Keratinocyte (primary cell): ENCODE data around the gene SERP1. TPM values are rescaled to one million over a fixed set of nuclear protein-coding genes. Genes with fewer than 3 reads are reported as not detected.

Source experiments
- DNase-seq: peaks from one replicate; pipeline ENCODE4 v3.0.0-alpha.2; 2011; ENCODE audit warnings: low read depth, missing footprints, low spot score
- FAIRE-seq: peaks from 2 replicates; lab custom pipeline; 2011; peaks lifted over from hg19 to GRCh38; lab: Jason Lieb, UNC
- H2AFZ ChIP-seq: 2 replicates; pipeline ENCODE4 v1.6.0; 2012; ENCODE audit warnings: low read length, control low read depth, inconsistent platforms; ENCODE audit not compliant: control insufficient read depth
- H3K27ac ChIP-seq: 2 replicates; pipeline ENCODE4 v1.5.1; 2011; ENCODE audit warnings: low read length; ENCODE audit not compliant: control insufficient read depth, insufficient read depth
- H3K27me3 ChIP-seq: 3 replicates; pipeline ENCODE4 v1.6.0; 2011; ENCODE audit warnings: low read length; ENCODE audit not compliant: control insufficient read depth, insufficient read depth; ENCODE audit errors: extremely low read depth
- H3K36me3 ChIP-seq, 2 experiments: 2 replicates in 1 of 2; 3 replicates in 1 of 2; pipeline ENCODE4 v1.5.1; 2011; ENCODE audit warnings: low read length in 2 of 2, mild to moderate bottlenecking in 1 of 2; ENCODE audit not compliant: control insufficient read depth in 2 of 2, insufficient read depth in 2 of 2; ENCODE audit errors: extremely low read depth in 1 of 2
- H3K4me1 ChIP-seq: 3 replicates; pipeline ENCODE4 v1.5.1; 2011; ENCODE audit warnings: low read length; ENCODE audit not compliant: control insufficient read depth, insufficient read depth; ENCODE audit errors: extremely low read depth
- H3K4me2 ChIP-seq: 3 replicates; pipeline ENCODE4 v1.6.0; 2011; ENCODE audit warnings: low read depth, low read length; ENCODE audit not compliant: control insufficient read depth, insufficient read depth; ENCODE audit errors: extremely low read depth
- H3K4me3 ChIP-seq, 3 experiments: fragments of 200-600 bp in 1 of 3; sonication (generic) in 1 of 3; 2 replicates in 2 of 3; 3 replicates in 1 of 3; pipeline ENCODE4 v1.5.1; 2011 to 2016; ENCODE audit warnings: low read length in 3 of 3, mild to moderate bottlenecking in 3 of 3, control low read depth in 2 of 3, inconsistent platforms in 1 of 3, low read depth in 1 of 3, mixed read lengths in 1 of 3, mixed run types in 1 of 3, moderate library complexity in 1 of 3; ENCODE audit not compliant: control insufficient read depth in 2 of 3, insufficient read depth in 2 of 3; ENCODE audit errors: extremely low read depth in 1 of 3
- H3K79me2 ChIP-seq: 2 replicates; pipeline ENCODE4 v1.6.0; 2012; ENCODE audit warnings: low read length; ENCODE audit not compliant: control insufficient read depth, insufficient read depth
- H3K9ac ChIP-seq: 3 replicates; pipeline ENCODE4 v1.6.0; 2011; ENCODE audit warnings: low read length; ENCODE audit not compliant: control insufficient read depth, insufficient read depth; ENCODE audit errors: extremely low read depth
- H3K9me1 ChIP-seq: 3 replicates; pipeline ENCODE4 v1.6.0; 2011; ENCODE audit warnings: low read length; ENCODE audit not compliant: control insufficient read depth, insufficient read depth; ENCODE audit errors: extremely low read depth
- H3K9me3 ChIP-seq: 2 replicates; pipeline ENCODE4 v1.5.1; 2012; ENCODE audit warnings: low read depth, low read length; ENCODE audit not compliant: control insufficient read depth
- H4K20me1 ChIP-seq: 3 replicates; pipeline ENCODE4 v1.6.0; 2011; ENCODE audit warnings: low read length; ENCODE audit not compliant: control insufficient read depth, insufficient read depth; ENCODE audit errors: extremely low read depth
- CTCF ChIP-seq, 3 experiments: IDR thresholded peaks in 1 of 3; conservative IDR thresholded peaks in 1 of 3; optimal IDR thresholded peaks in 1 of 3; 2 replicates in 2 of 3; 3 replicates in 1 of 3; pipeline versions ENCODE3 to v1.5.1; 2011; ENCODE audit warnings: low read length in 3 of 3, mild to moderate bottlenecking in 3 of 3, moderate library complexity in 2 of 3, control low read depth in 1 of 3, inconsistent platforms in 1 of 3; ENCODE audit not compliant: insufficient read depth in 2 of 3; ENCODE audit errors: extremely low read depth in 1 of 3
- EZH2 ChIP-seq: IDR thresholded peaks from one replicate; pipeline ENCODE4 v1.6.1; 2012; ENCODE audit warnings: inconsistent platforms, mild to moderate bottlenecking, low read length, moderate library complexity
- dilution Hi-C: fragments of 300-500 bp; cut with MboI; formaldehyde crosslinking; loops from one replicate; pipeline ENCODE4 v1.7.0; 2020; ENCODE audit warnings: low sequenced_read_pairs; ENCODE audit not compliant: extremely low pct_ligation_motif_present
- polyA plus RNA-seq, 5 experiments: library from polyadenylated mRNA; depleted of rRNA in 3 of 5; stranded (reverse) in 3 of 5; stranded (forward) in 1 of 5; unstranded in 1 of 5; fragments of >200 nt; gene quantifications; 1 replicate in 1 of 5; 2 replicates in 3 of 5; 3 replicates in 1 of 5; pipeline versions ENCODE4 v1.2.1 to v1.2.3, GENCODE V29; 2011 to 2012; ENCODE audit warnings: missing spikeins in 2 of 5, low read depth in 1 of 5, low replicate concordance in 1 of 5

The SERP1 gene
- polyA plus RNA-seq, 1 donor (not counting 4 experiments of a cell fraction or from before 2014, with no cell fraction given), result 84.2 TPM

- DNase-seq (no peak), FAIRE-seq (no peak)
- peaks cover 2% of the 10 kb centered on the region for H4K20me1 ChIP-seq
- H2AFZ ChIP-seq, result no peak overlapping the region
- TF ChIP-seq CTCF (optimal IDR thresholded peaks at IDR 0.05 in 1 of 3, IDR thresholded peaks at IDR 0.05 in 1 of 3, conservative IDR thresholded peaks at IDR 0.05 in 1 of 3; ENCODE audit: extremely low read depth in 1 of 3, insufficient read depth in 2 of 3, low read length in 3 of 3) (no peak), EZH2 (no peak)
- peaks cover 17% of the 10 kb centered on the region for H3K4me1 ChIP-seq
- H3K9me3 ChIP-seq, result no peaks in the 10 kb centered on the region
- H3K9ac ChIP-seq, result no peak overlapping the region
- H3K4me3 ChIP-seq, result no peak overlapping the region
- peaks cover 46% of the 10 kb centered on the region for H3K79me2 ChIP-seq
- no peaks in the 10 kb centered on the region for H3K27me3 ChIP-seq
- H3K9me1 ChIP-seq, result no peaks in the 10 kb centered on the region
- H3K36me3 ChIP-seq, result peaks cover 6 to 9% of the 10 kb centered on the region in 2 experiments
- dilution Hi-C loops, result no loop called here
- no peak overlapping the region for H3K4me2 ChIP-seq
- no peak overlapping the region for H3K27ac ChIP-seq
Observed at GRCh38 chr3:150543128-150543527, 3.2 kb downstream of the SERP1 start.

- Histone ChIP-seq H3K79me2 (peaks cover 30% of the 10 kb centered on the region), H3K9ac (no peak overlapping the region), H3K9me1 (no peaks in the 10 kb centered on the region), H3K4me1 (peaks cover 9% of the 10 kb centered on the region), H3K36me3 (peaks cover 6 to 9% of the 10 kb centered on the region in 2 experiments), H3K4me3 (no peak overlapping the region), H4K20me1 (peaks cover 2% of the 10 kb centered on the region), H3K9me3 (no peaks in the 10 kb centered on the region), H3K27me3 (no peaks in the 10 kb centered on the region), H3K27ac (no peak overlapping the region), H3K4me2 (no peak overlapping the region), H2AFZ (no peak overlapping the region)
- no peak for DNase-seq
- no peak for FAIRE-seq
- no peak for TF ChIP-seq EZH2
- no peak for TF ChIP-seq CTCF (optimal IDR thresholded peaks at IDR 0.05 in 1 of 3, IDR thresholded peaks at IDR 0.05 in 1 of 3, conservative IDR thresholded peaks at IDR 0.05 in 1 of 3; ENCODE audit: extremely low read depth in 1 of 3, insufficient read depth in 2 of 3, low read length in 3 of 3)
- dilution Hi-C loops, result no loop called here
Observed at GRCh38 chr3:150540991-150541390, 5.3 kb downstream of the SERP1 start.
